ENCODE data around the gene SLC1A3.

SLC1A3 gene

GRCh38 chr5:36722900-36723299 lies 116.5 kb downstream of the SLC1A3 start:
- peak; percentile 29 for DNase-seq

GRCh38 chr5:36723912-36724311 lies 117.5 kb downstream of the SLC1A3 start:
- DNase-seq, result peak; percentile 7

GRCh38 chr5:36724467-36725332 lies 118.3 kb downstream of the SLC1A3 start:
- DNase-seq, result peak; percentile 61

- no peak for DNase-seq
These were observed 119.9 kb downstream of the SLC1A3 start for GRCh38 chr5:36726317-36726716.

- DNase-seq, result no peak
These were observed 120.4 kb downstream of the SLC1A3 start for GRCh38 chr5:36726767-36727166.

- DNase-seq, result peak; percentile 66
These were observed 122.5 kb downstream of the SLC1A3 start for GRCh38 chr5:36728697-36729543.

GRCh38 chr5:36730537-36731216 lies 124.3 kb downstream of the SLC1A3 start:
- DNase-seq, result no peak

- DNase-seq, result no peak
These were observed 126.8 kb downstream of the SLC1A3 start for GRCh38 chr5:36733183-36733582.

- DNase-seq, result no peak
These were observed 128.0 kb downstream of the SLC1A3 start for GRCh38 chr5:36734422-36734821.

GRCh38 chr5:36735891-36736290 lies 129.5 kb downstream of the SLC1A3 start:
- DNase-seq, result no peak

Data from CD4-positive, alpha-beta T cell treated with Interleukin-17A for 1 hour (primary cell).